Right atrium auricular region (tissue), 2 donors: ENCODE data around the gene LARGE2. TPM values are rescaled to one million over a fixed set of nuclear protein-coding genes. Genes with fewer than 3 reads are reported as not detected.

ENCODE experiments used
- DNase-seq: peaks from one replicate; pipeline ENCODE4 v3.0.0-alpha.2; 2019; ENCODE audit warnings: low spot score
- H3K27ac ChIP-seq, 2 donors: fragments of 200-600 bp; sonication (generic); 1 replicate in 1 of 2; 2 replicates in 1 of 2; pipeline ENCODE4 v1.5.1; 2016 to 2019
- H3K27me3 ChIP-seq, 2 donors: fragments of 200-600 bp; sonication (generic); one replicate each; pipeline versions ENCODE4 v1.5.1 to v1.6.0; 2017 to 2019
- H3K36me3 ChIP-seq: fragments of 200-600 bp; sonication (generic); one replicate; pipeline ENCODE4 v1.5.1; 2016
- H3K4me1 ChIP-seq, 2 donors: fragments of 200-600 bp; sonication (generic); one replicate each; pipeline versions ENCODE4 v1.5.1 to v1.6.0; 2017 to 2019
- H3K4me3 ChIP-seq, 2 donors: fragments of 200-600 bp; sonication (generic); 1 replicate in 1 of 2; 2 replicates in 1 of 2; pipeline ENCODE4 v1.5.1; 2017 to 2019; ENCODE audit warnings: mild to moderate bottlenecking in 1 of 2, moderate library complexity in 1 of 2
- H3K9me3 ChIP-seq, 2 donors: fragments of 200-600 bp; sonication (generic); one replicate each; pipeline ENCODE4 v1.5.1; 2019
- CTCF ChIP-seq, 2 donors: fragments of 200-600 bp; sonication (generic); IDR thresholded peaks; one replicate each; pipeline ENCODE4 v1.5.1; 2019; ENCODE audit warnings: antibody characterized with exemption in 2 of 2
- total RNA-seq, 2 donors: library from RNA; depleted of rRNA; stranded (reverse); fragments of >200 nt; gene quantifications; one replicate each; pipeline ENCODE4 v1.1.0, GENCODE V29; 2016

LARGE2 gene
- total RNA-seq, 2 donors from 2014 or later: 0.51 TPM; not detected in 1

DNA sequence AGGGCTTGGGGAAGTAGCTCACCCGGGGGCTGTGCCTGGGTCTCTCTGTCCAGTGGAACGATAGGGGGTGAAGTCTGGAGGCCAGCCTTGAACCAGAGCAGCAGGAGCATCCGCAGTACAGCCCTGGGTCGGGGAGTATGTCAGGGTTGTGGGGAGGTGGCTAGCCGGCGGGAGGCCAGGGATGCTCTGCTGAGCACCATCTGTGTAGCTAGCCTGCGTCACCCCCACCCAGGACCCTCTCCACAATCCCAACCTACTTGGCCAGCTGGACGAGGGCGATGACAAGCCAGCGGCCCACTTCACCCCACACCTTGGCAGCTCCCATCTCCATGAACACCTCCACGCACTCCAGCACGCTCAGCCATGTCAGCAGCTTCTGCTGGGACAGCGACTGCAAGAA lies 7.0 kb upstream of the LARGE2 start:
- no peak overlapping the region for H3K4me3 ChIP-seq
- peaks cover 0 to 27% of the 10 kb centered on the region in 2 donors for H3K4me1 ChIP-seq
- DNase-seq: no peak
- H3K27me3 ChIP-seq: no peaks in the 10 kb centered on the region
- H3K27ac ChIP-seq: no peak overlapping the region
- H3K36me3 ChIP-seq: peaks cover 54% of the 10 kb centered on the region
- no peak for TF ChIP-seq CTCF (IDR thresholded peaks at IDR 0.05)
- H3K9me3 ChIP-seq: no peaks in the 10 kb centered on the region

DNA sequence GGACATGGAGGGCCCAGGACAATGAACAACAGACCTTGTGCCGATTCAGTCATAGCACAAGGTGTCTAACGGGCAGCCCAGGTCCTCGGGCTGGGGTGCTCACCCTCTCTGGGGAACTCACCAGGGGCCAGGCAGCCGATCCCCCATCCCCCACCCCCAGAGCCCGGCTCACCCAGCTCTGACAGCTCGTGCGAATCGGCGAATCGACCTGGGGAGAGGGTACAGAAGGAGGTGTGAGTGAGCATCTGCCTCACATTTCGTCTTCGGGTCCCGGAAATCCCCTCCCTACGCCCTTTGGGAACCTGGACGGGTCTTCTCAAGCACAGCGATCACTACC lies 5.2 kb upstream of the LARGE2 start:
- peaks cover 38% of the 10 kb centered on the region for H3K36me3 ChIP-seq
- no peaks in the 10 kb centered on the region for H3K9me3 ChIP-seq
- TF ChIP-seq CTCF (IDR thresholded peaks at IDR 0.05): no peak
- peak overlapping the region; percentile 71 to 78 for H3K4me3 ChIP-seq
- H3K4me1 ChIP-seq: peaks cover 0 to 32% of the 10 kb centered on the region in 2 donors
- no peak for DNase-seq
- peaks cover 2 to 4% of the 10 kb centered on the region in 2 donors for H3K27me3 ChIP-seq
- H3K27ac ChIP-seq: peak overlapping the region; percentile 84 to 87

- Histone ChIP-seq H3K4me1 (peaks cover 0 to 37% of the 10 kb centered on the region in 2 donors), H3K36me3 (peaks cover 33% of the 10 kb centered on the region), H3K9me3 (no peaks in the 10 kb centered on the region), H3K27ac (peak within 1 kb of the TSS; percentile 84 to 87), H3K4me3 (peak within 1 kb of the TSS; percentile 71 to 78), H3K27me3 (peaks cover 5 to 7% of the 10 kb centered on the region in 2 donors)
- peak; percentile 97 for DNase-seq
- no peak for TF ChIP-seq CTCF (IDR thresholded peaks at IDR 0.05)
Measured at GRCh38 chr11:45917623-45918330, 4.7 kb upstream of the LARGE2 start, which contains the start of gene PEX16. Gene PEX16, minus strand, starts transcription at chr11:45917877. Its CDS starts 66 bp downstream, at chr11:45917811.

- Histone ChIP-seq H3K9me3 (no peaks in the 10 kb centered on the region), H3K4me3 (peak overlapping the region; percentile 71 to 78), H3K27ac (peak overlapping the region; percentile 84 to 87), H3K36me3 (peaks cover 26% of the 10 kb centered on the region), H3K27me3 (peaks cover 5 to 13% of the 10 kb centered on the region in 2 donors), H3K4me1 (peaks cover 0 to 44% of the 10 kb centered on the region in 2 donors)
- no peak for TF ChIP-seq CTCF (IDR thresholded peaks at IDR 0.05)
- DNase-seq: peak; percentile 87
Measured at GRCh38 chr11:45918331-45918941, 4.0 kb upstream of the LARGE2 start.

GRCh38 chr11:45918962-45919675 lies 3.3 kb upstream of the LARGE2 start:
- Histone ChIP-seq H3K4me3 (peak overlapping the region; percentile 71 to 78), H3K4me1 (peaks cover 0 to 45% of the 10 kb centered on the region in 2 donors), H3K27me3 (peaks cover 5 to 13% of the 10 kb centered on the region in 2 donors), H3K36me3 (peaks cover 19% of the 10 kb centered on the region), H3K27ac (peak overlapping the region; percentile 84 to 87), H3K9me3 (no peaks in the 10 kb centered on the region)
- TF ChIP-seq CTCF (IDR thresholded peaks at IDR 0.05): no peak
- no peak for DNase-seq
